Stimulated activated CD4-positive, alpha-beta T cell treated with anti-CD3 and anti-CD28 coated beads, TNF-alpha, amount 100 ng/mL, for 48 hours (primary cell): ENCODE results near the gene UBE2M.
"Not testable (repeated sequence)": the region's sequence is repeated elsewhere in the genome, so short reads cannot be mapped to it uniquely, and the experiment has no call there.

ENCODE experiments used
- DNase-seq, 3 donors: peaks; one replicate each; pipeline ENCODE4 v3.0.0-alpha.2; 2020; ENCODE audit warnings: low read depth in 3 of 3

The UBE2M gene

DNA sequence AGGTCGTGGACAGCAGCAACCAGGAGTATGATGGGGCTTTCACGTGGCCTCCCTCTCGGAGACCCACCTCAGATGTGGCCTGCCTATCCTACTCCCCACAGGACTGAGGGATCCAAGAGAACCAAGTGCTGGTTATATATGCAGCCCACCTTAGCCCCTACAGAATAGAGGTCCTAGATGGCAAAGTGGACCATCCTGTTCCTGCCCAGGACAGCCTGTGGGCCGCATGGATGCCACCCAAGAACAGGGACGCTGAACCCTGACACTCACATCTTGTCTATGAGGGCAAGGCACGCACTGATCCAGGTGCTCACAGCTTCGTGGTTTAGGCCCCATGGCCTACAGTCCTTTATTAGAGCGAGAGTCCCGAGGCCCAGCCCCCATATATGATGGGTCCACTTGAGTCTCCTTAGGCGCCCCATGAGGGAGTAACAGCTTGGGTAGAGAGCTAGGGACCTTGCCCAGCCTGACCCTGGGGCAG lies 45.2 kb downstream of the UBE2M start:
- no peak for DNase-seq

DNA sequence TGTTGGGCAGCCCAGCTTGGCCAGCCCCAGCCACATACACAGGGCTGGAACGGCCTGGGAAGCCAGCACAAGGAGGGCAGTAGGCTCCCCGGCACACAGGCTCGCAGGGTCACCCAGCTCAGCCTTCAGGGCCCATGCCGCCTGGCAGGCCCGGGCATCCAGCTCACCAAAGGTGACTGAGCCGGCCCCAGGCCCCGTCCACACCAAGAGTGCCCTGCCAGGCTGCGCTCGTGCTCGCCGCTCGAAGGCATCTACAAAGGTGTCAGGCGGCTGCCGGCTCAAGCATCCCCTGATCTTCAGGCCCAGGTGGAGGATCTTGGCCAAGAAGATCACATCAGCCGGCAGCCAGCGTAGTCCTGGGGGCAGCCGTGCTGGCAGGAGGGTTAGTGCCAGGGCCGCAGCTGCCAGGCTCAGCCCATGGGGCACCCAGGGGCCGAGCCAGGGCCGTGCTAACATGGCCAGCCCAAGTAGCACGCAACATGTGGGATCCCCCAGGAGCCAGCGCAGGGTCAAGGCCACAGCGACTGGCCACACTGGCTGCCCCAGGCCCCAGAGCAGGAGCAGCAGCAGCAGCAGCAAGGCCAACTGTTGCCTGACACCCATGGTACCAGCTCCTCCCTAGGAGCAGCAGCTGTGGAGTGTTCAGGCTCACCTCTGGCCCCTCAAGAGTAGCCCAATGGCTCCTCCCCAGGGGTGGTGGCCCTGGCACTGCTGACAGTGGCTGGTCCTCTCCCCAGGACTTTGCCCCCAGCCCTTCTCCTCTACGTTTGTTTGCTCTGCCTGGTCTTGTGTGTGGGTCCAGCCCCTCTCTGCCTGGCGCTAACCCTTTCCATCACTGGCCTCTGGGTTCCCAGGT lies 46.8 kb downstream of the UBE2M start, which contains the start of gene SLC27A5:
Gene SLC27A5 (minus strand): TSS at position 640 of the 856 bp plus-strand sequence. CDS start 37 bp downstream, at position 603.
- no peak for DNase-seq

DNA sequence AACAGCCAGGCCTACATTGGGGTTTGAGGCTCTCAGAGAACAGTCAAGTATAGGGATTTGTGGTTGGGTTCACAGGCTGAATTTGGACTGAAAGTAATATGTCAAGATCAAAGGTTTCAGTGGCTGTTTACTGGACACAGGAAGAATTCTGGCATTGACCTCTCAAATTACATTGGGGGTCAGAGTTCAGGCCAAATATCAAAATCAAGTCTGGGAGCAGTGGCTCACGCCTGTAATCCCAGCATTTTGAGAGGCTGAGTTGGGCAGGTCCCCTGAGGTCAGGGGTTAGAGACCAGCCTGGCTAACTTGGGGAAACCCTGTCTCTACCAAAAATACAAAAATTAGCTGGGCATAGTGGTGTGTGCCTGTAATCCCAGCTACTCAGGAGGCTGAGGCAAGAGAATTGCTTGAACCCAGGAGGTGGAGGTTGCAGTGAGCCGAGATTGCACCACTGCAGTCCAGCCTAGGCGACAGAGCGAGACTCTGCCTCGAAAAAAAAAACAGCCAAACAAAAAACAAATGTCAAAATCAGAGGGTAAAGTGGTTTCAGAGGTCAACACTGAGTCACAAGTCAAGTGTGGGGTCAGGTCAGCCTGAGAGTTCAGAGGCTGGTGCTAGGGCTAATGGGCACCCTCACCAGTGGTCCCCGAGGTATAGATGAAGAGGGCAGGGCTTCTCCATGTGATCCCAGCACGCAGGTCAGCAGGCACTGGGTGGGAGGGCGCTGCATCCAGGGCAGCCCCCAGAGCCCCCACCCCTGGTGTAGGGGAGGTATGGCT lies 48.1 kb downstream of the UBE2M start:
- no peak for DNase-seq

DNA sequence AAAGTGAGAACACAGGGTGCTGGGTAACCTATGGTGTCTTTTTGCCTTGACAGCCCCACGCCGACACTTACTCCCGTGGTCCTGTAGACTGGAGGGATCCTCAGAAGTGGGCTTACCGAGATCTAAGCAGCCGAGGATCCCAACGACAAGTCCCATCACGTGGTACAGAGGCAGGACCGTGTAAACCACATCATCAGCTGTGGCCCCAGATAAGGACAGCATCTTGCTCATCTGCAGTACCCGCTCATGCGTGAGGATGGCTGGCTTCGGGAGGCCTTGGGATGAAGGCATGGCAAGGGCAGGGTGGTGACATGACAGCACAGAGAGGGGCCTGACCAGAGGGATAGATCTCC lies 48.7 kb downstream of the UBE2M start:
- no peak for DNase-seq

DNA sequence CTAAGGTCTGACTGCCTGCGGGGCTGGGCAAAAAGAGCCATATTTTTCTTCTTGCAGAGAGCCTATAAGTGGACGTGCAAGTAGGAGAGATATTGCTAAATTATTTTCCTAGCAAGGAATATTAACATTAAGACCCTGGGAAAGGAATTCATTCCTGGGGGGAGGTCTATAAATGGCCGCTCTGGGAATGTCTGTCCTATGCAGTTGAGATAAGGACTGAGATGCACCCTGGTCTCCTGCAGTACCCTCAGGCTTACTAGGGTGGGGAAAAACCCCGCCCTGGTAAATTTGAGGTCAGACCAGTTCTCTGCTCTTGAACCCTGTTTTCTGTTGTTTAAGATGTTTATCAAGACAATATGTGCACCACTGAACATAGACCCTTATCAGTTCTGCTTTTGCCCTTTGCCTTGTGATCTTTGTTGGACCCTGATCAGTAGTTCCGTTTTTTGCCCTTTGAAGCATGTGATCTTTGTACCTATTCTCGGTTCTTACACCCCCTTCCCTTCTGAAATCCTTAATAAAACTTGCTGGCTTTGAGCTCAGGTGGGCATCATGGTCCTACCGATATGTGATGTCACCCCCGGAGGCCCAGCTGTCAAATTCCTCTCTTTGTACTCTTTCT lies 50.7 kb downstream of the UBE2M start:
- DNase-seq, result not testable (repeated sequence)
